COLO668 (cell line): ENCODE data around the gene TOPAZ1.

ENCODE experiments used
- DNase-seq: peaks from one replicate; lab custom pipeline; 2025; ENCODE audit not compliant: unreplicated experiment; lab: John Stamatoyannopoulos, UW

The TOPAZ1 gene

DNA sequence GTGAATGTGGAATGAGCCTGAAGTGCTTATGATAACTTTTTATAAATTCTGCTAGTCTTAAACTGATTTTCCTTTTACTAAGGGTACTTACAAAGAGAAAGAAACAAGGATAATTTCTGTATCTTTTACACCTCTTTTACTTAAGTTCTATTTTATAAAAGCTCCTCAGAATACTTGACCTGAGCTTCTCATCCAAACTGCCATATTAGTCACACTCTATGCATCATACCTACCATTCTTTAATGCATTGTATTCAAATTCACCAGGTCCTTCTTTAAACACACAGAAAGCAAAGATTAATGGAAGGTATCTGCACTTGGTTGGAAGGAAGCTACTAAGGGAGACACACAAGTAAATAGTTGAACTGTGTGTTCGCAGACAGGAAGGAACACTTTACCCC is 1.6 kb upstream of the TOPAZ1 start:
- no peak for DNase-seq

DNA sequence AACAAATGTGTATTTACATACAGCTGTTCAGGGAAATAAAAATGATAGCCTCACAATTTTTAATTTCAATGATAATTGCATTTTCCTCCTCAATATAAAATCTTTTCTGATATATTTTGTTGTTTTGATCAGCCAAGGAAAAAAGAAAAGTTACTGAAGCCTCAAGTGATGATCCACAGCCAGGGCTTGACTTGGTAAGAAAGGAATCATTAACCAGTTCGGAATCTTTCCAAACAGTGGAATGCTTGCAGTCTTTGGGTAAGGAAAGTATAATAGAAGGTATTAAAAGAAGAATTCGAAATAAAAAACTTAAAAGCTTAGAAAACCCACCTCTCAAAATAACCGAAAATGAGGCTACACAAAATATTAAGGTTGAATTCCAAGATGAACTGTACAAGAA is 1.0 kb downstream of the TOPAZ1 start:
- no peak for DNase-seq

DNA sequence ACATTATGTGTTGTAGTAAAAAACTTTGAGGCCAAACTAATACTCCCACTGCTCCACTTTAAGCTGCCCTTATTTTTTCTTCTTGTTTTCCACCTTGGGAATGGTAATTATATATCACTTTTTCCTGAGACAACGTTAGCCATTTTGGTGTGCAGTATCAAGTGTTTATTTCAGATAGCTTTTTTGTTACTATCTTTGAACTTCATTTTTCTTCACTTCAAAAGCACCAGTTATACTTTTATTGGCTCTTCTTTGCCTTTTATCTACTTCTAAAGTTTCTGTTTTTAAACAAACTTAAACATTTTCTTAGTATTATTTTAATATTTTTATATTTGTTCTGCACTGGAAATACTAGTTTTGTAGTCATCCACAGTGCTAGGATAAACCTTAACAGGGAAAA is 6.5 kb downstream of the TOPAZ1 start:
- no peak for DNase-seq

DNA sequence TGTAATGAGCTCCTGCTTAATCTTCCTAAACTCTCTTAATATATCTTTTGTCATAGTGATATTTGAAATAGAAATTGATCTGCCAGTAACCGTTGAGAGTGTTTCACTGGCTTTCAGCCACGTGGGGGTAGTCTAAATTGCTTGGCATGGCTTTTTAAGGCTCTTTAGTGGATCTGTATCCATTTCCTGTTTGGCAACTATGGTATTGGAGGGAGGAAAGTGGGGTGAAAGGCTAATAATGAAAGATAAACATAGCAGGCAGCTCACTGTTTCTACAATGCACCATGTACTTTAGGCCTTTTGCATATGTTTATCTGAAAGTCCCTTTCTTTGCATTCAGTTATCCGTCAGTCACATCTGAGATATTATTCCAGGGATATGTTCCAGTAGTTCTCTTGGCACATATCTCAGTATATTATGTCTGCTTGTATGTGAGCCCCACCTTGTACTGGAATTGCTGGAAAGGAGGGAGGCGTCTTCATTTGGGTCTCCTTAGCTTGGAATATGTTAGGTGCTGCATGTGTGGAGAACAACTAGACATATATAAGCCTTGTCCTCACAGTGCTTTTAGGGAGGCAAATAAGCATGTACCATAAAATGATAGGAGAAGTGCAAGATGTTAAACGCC is 10.8 kb downstream of the TOPAZ1 start:
- DNase-seq, result no peak

DNA sequence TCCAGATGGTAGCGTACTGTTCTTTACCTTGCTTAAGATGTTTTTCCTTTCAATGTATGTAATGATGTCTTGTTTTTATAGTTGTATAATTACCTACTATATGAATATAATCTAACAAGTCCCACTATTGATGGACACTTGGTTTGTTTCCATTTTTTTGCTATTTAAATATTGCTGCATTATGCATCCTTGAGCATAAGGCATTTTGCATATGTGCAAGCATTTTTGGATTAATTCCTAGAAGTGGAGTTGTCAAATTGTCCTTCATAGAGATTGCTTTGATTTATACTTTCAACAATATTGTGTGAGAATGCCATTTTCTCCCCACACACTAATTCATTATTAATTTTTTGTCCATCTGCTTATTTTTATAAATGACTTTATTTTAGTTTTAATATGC is 17.7 kb downstream of the TOPAZ1 start:
- DNase-seq, result no peak

DNA sequence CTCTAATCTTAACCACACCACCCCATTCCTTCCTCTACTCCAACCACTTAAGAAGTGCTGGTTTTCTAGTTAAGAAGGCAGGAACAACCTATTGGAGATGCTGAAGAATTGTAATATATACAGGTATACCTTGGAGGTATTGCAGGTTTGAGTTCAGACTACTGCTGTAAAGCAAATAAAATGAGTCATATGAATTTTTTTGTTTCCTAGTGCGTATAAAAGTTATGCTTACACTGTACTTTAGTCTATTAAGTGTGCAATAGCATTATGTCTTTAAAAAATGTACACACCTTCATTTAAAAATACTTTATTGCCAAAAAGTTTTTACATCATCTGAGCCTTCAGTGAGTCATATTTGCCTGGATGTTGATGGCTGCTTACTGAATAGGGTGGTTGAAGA is 22.5 kb downstream of the TOPAZ1 start:
- no peak for DNase-seq

DNA sequence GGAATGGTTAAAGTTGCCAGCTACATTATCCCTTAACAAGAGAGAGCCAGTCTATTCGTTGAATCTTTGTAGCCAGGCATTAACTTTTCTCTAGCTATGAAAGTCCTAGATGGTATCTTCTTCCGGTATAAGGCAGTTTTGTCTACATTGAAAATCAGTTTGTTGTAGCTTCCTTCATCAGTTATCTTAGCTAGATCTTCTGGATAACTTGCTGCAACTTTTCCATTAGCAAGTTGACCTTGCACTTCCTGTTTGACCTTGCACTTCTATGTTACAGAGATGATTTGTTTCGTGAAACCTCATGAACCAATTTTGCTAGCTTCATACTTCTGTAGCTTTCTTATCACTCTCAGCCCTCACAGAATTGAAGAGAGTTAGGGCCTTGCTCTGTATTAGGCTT is 24.1 kb downstream of the TOPAZ1 start:
- no peak for DNase-seq

DNA sequence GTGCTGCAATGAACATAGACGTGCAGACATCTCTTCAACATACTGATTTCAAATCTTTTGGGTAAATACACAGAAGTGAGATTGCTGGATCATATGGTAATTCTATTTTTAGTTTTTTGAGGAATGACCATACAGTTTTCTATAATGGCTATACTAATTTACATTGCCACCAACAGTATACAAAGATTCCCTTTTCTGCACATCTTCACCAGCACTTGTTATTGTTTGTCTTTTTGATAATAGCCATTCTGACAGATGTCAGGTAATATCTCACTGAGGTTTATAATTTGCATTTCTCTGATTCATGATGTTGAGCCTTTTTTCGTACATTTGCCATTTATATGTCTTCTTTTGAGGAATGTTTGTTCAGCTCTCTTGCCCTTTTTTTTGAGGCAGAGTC is 30.5 kb downstream of the TOPAZ1 start:
- no peak for DNase-seq

DNA sequence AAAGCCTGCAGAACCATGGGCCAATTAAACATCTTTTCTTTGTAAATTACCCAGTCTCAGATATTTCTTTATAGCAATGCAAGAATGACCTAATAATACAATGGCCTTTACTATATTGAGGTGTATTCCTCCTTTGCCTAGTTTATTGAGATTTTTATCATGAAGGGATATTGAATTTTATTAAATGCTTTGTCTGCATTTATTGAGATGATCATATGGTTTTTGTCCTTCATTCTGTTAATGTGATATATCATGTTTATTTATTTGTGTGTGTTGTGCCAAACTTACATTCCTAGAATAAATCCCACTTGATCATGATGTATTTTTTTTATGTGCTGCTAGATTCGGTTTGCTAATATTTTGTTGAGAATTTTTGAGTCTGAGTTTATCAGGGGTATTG is 36.2 kb downstream of the TOPAZ1 start:
- DNase-seq, result no peak

DNA sequence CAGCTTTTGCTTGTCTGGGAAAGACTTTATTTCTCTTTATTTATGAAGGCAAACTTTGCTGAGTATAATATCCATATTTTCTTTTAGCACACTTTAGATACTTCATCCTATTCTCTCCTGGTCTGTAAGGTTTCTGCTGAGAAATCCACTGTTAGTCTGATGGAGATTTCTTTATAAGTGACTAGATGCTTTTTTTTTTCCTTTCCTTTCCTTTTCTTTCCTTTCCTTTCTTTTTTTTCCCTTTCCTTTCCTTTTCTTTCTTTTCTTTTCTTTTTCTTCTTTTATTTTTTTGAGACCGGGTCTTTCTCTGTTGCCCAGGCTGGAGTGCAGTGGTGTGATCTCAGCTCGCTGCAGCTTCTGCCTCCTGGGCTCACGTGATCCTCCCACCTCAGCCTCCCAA is 38.4 kb downstream of the TOPAZ1 start:
- DNase-seq, result no peak

DNA sequence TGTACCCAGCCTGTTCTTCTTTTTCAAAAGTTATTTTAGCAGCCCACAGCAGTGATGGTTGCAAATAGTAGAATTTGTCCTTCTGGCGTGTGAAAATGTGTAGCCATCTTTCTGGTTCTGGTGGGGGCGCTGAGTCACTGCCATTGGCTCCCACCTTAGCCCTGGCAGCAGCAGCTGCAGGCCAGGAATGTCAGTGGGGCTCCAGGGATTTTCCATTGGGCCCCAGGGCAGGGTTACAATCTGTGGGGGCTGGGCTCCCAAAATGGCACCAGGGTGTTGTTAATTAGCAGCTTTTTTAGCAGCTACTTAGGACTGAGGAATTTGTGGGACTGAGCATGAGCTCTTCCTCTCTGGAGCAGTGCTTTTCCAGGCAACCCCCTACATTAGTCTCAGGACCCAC is 38.9 kb downstream of the TOPAZ1 start:
- no peak for DNase-seq

DNA sequence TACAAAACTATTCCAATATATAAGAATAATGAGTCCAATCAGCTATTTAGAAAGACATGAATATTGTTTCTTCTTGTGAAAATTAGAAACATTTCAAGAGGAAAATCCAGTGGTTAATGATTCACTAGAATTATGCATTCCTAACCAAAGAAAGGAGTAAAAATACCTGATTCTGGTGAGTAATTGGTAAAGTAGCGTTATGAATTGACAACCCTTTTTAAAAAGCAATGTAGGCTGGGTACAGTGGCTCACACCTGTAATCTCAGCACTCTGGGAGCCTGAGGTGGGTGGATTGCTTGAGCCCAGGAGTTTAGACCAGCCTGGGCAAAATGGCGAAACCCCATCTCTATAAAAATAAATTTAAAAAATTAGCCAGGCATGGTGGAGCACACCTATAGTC is 43.3 kb downstream of the TOPAZ1 start:
- no peak for DNase-seq

DNA sequence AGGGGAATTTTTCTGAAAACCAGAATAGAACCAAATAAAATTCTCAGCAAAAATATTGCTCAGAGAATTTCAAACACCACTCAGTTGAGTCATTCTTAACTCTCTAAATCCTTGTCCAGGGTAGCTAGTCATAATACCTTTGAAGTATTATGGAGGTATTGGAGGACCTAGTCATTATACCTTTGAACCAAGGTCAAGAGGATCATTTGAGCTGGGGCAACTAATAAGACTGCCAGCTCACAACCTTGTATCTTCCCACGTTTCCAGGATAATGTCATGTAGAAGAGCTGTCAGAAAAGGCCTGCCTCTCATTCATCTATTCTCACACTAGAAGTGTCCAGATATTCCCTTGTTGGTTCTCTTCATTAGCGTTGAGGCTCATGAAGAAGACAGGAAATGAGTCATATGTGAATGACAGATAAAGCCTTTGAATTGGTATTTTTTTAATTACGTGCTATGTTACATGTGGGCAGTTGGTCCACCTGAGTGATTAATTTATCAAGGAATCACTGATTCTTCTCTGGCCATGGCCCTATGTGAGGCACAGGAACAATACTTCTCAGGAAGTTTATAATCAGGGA is 48.3 kb downstream of the TOPAZ1 start:
- DNase-seq, result no peak

DNA sequence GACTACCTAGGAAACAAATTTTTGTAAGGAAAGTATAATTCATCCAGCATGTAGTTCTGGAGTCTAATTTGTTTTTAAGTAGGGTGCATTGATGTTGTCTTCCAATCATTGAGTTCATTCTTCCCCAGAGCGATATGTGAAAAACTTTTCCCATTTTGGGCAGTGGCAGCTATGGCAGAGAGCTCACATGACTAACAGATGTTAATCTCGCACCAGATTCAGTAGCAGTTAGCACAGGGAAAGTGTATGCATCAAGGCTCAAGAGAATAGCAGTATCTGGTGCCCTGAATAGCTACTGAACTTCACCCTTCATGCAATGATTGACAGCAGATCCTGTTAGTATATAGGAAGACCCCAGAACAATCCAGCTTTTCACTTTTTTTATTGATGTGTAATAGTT is 50.6 kb downstream of the TOPAZ1 start:
- DNase-seq, result no peak

DNA sequence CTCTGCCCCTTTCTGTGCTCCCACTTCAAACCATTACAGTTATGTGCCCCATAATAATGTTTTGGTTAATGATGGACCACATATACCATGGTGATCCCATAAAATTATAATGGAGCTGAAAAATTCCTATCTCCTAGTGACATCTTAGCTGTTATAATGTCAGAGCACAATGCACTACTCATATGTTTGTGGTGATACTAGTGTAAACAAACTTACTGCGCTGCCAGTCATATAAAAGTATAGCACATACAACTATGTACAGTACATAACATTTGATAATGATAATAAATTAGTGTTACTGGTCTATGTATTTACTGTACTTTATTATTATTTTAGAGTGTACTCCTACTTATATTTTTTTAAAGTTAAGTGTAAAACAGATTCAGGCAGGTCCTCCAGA is 51.3 kb downstream of the TOPAZ1 start:
- no peak for DNase-seq

DNA sequence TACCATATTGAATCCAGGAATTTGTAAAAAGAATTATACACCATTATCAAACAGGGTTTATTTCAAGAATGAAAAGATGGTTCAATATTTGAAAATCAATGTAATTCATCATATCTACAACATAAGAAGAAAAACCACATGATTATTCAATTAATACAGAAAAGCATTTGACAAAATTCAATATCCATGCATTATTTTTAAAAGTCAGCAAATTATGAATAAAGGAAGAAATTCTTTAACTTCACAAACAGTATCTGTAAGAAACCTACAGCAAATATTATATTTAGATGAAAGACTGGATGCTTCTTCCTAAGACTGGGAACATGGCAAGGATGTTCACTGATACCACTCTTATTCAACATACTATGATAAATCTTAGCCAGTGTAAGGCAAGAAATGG is 55.6 kb downstream of the TOPAZ1 start:
- no peak for DNase-seq

DNA sequence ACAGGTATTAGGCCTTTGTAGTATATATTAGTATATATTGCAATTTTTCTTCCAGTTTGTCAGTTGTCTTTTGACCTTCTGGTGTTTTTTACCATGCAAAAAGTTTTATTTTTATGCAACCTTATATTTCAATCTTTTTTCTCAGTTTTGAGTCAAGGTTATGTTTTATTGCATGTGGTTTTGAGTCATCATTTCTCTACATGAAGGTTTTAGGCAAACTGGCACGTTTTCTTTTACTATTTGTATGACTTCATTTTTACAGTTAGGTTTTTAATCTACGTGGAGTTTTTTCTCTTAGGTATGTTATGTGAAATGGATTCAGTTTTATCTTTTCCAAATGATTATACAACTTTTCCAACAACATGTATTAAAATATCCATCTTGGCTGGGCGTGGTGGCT is 60.1 kb downstream of the TOPAZ1 start:
- DNase-seq, result no peak

DNA sequence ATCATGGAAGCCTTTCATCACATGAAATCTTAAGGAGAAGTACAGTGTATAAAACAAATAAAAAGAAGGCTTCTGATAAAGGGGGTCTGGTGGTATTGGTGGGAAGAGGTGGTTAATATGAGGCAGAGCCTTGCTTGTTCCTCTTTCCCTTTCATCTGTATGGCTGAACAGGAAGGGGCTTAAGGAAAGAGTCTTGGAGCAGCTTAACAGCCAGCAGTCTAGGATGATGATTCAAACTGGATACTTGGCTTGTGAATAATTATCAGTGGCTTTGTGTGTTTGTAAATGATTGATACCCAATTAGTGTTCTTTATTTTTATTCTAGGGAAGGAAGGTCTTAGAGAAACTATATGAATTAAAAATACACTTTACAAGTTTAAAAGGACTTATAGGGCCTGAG is 67.8 kb downstream of the TOPAZ1 start:
- no peak for DNase-seq

DNA sequence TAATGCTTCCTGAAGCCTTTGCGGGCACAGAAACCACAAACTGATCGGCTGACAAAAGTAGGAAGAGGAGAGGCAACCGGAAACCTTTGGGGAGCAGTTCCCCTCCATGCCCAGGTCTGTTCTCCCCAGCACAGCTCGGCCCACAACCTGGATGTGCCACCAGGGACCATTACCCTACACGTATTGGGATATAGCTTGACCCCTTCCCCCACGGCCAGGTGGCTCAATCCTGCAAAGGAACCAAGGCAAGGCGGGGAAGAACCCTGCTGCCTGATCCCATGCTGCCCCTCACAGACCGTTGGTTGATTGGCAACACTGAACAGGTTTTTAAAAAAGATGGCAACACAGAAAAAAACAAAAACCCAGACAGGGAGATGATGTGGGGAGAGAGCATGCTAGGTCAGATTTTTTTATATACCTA is 77.2 kb downstream of the TOPAZ1 start:
- DNase-seq, result peak; percentile 1

DNA sequence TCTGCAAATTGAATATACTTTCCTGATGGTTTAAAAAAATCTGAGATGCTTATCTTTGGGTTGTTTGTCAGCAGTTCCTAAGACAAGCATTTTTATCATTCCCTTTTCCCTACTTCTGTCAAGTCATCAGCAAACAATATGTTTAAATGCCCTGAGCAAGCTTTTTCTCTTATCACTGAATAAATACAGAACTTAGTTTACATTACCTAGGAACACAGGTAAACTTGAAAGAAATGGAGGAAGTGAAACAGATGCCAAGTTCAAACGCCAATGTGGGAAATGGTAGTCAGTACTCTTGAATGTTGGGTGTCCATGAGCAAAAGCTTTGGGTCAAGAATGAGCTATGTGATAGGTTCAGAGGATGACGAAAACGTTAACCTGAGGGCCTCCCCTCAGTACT is 79.6 kb downstream of the TOPAZ1 start:
- DNase-seq, result no peak

DNA sequence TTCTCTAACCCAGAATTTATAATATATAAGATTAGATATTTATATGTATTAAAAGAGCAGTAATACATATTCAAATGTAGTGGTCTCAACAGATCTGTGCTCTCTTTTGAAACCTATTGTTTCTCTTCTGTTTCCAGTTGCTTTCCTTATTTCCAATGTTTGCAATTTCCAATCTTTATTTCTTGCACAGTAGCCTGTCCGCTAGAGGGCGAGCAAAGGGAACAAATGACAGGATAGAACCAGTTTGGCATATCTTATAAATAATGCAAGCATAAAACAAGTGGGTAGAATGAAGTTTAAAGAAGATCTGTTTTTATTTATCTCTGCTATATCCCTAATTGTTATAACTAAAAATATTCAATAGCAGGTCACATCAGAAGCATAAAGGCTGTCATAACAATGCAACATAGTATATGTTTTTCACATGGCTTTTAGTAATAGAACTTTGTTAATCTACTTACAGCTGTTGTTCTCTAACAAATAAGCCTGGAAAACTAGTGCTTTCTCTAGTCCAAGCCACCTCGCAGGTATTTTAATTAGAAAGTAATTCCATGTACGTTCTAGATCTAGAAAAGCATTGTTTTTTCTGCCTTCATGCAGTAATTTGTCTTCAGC is 81.8 kb downstream of the TOPAZ1 start:
- peak; percentile 69 for DNase-seq

DNA sequence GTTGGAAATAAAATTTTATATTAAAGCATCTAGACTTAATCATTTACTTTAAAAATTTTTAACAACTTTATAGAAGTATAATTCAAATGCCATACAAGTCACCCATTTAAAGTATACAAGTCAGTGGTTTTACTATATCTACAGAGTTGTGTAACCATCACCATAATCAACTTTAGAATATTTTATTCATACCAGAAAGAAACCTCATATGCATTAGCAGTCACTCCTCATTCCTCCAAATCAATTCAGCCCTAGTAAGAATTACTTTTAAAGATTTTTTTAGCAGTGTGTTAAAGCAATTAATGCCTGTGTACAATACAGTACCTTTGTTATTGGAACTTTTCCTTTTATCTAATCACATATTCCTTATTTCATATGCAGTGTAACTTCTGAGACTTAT is 82.9 kb downstream of the TOPAZ1 start:
- DNase-seq, result no peak

DNA sequence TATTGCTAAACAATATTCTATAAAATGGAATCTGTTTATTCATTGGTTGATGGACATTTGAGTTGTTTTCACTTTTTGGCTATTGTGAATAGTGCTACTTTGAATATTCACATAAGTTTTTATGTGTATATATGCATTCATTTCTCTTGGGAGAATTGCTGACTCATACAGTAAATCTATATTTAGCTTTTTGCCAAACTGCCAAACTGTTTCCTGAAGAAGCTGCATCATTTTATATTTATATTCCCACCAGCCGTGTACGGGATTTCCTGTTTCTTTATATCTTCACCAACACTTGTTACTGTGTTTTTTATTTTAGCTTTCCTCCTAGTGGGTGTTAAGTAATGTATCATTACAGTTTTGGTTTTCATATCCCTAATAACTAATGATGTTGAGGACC is 84.3 kb downstream of the TOPAZ1 start:
- DNase-seq, result no peak
